NK-92 treated with Interleukin-12 subunit alpha and Interleukin-12 subunit beta, amount 100 ng/mL, for 24 hours (cell line): Measurements from ENCODE around the gene NMNAT2.

Experiments
- DNase-seq: peaks from one replicate; lab custom pipeline; 2025; lab: John Stamatoyannopoulos, UW

NMNAT2 gene

DNA sequence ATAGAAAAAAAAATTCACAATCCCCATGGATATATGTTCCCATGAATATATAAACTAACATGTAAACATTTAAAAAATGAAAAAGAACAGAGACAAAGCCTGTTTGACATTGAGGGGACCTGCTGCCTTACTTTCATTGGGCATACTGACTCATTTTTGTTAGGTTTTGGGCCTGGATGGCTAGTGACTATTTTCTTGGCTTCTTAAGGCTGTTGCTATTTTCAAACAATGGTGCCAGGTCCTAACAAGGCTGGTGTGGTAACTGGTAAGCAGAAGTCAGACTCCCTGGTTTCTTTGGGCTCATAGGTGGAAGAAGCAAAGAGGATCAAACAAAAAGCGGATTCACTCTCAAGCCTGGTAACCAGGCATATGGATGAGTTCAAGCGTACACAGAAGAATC is 181.1 kb downstream of the NMNAT2 start:
- DNase-seq, result no peak

DNA sequence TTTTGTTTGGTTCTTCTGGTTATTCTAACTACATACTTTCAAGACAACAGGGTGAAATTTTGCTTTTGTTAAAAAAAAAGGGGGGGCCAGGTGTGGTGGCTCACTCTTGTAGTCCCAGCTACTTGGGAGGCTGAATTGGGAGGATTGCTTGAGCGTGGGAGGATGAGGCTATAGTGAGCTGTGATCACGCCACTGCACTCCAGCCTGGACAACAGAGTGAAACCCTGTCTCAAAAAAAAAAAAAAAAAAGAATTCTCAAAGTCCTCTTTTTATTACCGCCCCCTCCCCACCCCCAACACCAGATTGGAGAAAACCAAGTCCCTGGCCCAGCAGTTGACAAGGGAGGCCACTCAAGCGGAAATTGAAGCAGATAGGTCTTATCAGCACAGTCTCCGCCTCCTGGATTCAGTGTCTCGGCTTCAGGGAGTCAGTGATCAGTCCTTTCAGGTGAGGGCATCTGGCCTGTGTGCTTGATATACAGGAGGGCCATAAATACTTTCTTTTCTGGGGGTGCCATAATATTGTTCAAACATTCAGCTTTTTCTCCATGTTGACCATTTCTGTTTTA is 181.9 kb downstream of the NMNAT2 start:
- no peak for DNase-seq

DNA sequence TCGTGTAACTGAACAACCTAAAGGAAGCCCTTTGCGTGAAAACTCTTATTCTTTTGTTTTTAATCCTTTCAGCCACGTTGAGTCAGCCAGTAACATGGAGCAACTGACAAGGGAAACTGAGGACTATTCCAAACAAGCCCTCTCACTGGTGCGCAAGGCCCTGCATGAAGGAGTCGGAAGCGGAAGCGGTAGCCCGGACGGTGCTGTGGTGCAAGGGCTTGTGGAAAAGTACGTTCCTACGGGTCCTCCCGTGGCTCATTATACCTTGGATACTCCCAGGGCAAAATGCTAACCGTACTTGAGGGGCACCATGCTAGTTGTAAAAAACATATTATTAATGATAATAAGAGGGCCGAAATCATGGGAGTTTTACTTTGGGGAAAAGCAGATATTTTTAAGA is 182.7 kb downstream of the NMNAT2 start:
- no peak for DNase-seq

DNA sequence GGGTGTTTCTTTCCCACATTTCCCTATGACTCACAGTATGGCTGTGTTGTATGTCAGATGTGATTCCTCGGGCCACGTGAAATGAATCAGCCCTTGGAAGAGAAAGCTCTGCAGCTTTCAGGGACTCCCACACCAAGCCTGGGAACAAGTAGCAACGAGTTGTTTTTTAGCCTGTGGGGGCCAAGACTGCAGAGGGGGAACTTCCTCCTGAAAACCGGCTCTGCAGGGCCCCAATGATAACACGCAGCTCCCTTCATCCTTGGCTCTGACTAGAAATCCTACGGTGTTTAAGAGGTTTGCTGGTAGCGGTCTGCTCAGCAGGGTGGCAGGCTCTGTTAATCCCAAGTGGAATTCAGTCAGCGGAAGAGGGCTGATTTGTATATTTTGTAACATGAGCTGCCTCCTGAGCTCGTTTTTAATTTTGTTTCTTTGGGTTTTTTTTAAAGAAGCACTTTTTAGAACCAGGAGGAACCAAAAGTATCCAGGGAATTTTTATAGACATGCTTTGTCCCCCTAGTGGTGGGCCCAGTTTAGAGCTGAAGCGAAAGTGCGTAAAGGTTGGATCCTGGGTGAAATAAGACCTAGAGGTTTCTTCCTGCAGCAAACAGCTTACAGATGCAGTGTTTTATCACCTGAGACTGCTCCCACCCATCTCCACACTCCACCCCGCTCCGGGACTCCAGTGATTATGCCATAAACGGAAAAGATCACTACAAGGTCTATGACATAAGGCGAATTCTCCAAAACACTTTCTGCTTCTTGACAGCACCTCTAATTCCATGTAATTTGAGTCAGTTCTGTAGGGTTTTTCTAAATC is 183.3 kb downstream of the NMNAT2 start:
- no peak for DNase-seq

DNA sequence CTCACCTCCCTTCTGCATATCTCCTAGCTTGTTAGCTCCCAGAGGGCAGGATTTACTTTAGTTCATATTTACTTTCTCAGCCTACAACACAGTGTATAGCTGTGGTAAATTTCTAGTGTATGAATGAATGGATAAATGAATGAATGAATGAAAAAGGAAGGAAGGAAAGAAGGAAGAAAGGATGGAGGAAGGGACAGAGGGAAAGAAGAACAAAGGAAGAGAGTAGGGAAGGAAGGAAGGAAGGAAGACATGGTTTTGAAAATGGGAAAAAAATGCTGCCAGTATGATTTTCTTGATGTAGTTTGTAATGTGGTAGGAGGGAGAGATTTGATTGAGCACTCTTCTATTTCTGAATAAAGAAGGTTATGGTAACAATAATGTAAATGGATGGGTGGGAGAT is 185.1 kb downstream of the NMNAT2 start:
- DNase-seq, result no peak

DNA sequence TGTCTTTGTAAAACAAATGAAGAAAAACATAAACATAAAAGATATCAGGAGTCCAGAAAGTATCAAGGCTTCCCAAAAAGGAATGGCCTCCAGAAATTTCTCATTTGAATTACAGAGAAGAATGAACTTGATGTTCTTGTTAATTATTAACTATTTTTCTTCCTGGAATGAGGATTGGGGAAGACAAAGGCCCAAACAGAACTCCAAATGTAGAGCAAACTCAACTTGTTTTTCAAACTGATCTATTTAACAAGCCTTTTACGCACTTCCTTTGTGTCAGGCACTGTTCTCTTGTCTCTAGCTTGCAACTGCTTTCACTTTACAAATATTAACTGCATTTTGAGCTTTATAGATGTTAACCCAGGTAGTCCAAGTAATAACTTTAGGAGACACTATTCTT is 186.6 kb downstream of the NMNAT2 start:
- DNase-seq, result no peak

DNA sequence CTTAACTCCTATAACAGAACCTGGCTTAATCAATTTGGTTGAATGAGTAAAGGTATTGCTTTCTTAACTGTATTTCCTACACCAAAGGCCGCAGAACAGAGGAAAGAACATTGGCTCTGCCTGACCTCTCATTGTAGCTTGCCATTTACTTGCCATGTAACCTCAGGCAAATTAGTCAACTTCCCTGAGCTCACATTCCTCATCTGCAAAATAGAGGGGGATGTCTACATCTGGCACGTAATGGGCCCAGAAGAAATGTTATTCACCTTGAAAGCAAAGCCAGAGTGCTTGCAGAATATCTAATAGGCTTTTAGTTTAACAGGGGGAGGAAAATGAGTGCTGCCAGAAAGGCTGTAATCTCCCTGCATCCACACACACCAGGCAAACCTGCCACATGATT is 187.8 kb downstream of the NMNAT2 start:
- DNase-seq, result no peak

DNA sequence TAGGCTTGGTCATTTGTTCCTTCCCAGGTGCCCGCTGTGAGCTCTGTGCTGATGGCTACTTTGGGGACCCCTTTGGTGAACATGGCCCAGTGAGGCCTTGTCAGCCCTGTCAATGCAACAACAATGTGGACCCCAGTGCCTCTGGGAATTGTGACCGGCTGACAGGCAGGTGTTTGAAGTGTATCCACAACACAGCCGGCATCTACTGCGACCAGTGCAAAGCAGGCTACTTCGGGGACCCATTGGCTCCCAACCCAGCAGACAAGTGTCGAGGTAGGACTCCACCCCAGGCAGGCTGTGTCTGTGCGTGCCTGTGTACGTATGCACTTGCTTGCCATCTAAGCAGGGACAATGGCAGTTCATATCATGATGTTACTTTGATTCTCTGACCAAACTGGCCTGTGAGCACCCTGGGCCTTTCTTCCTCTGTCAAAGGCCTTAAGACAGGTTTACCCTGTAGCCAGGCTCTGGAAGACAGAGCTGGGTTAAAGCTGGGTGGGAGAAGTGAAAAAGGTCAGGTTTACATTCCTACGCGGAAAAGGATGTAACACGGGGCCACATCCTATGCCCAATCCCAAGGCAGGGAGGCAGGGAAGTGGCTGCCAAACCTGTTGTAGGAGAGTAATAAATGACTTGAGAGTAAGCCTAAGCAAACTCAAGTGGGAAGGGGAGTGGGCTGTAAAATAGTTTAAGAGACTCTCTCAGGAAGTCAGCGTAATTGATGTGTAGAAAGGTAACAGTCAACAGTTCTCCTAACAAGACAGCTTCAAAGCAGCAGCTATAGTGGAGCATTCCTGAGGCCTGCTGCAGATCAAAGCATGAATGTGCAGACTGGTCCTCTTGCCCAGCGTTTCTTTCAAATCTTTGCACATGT is 189.6 kb downstream of the NMNAT2 start:
- DNase-seq, result no peak

DNA sequence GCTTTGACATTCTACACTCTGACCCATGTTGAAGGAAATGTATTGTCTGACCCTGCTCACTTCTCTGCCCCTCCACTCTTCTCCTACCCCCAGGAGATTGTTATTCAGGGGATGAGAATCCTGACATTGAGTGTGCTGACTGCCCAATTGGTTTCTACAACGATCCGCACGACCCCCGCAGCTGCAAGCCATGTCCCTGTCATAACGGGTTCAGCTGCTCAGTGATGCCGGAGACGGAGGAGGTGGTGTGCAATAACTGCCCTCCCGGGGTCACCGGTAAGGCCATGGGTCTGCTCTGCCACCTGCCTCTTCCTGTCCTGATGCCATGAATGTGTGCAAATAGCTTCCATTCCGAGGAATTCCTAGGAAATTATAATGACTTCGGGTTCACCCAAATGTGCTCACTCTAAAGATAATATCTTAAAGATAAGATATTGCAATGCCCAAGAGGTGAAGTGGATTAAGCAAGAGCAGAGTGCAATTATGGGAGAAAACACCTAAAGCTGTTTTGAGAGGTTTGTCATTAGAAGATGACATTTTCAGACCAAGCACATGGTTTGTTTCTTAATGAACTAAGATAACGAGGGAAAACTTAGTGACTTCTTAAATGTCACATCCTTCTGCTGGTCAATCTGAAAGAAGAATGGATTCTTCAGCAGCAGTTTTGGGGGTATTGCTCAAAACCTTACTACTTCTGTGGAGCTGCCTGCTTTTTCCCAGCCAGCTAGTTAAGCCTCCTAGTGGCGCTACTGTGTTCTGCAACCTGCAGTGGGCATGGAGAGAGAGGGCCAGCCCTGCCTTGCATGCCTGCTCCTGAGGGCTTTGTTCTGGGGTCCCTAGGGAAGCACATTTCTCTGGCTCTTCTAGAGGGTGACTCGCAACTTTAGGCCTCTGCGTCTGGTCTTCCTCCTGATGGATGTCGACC is 190.5 kb downstream of the NMNAT2 start:
- peak; percentile 3 for DNase-seq

DNA sequence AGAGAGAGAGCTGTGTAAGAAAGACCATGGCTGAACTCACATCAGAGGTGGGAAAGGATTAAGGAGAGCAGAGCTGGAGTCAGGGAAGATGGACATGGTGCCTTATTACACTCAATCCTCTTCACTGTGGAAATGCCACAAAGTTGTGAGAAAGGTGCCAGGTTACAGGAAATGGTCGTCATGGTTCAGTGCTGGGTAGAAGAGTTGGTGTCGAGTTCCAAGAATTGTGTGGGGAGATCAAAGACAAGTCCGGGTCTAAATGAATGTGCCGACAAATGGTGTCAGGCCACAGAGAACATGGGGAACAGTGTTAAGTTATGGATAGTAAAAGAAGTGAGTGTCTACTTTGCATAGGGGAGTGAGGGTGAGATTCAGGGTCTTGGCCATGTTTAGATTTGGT is 191.2 kb downstream of the NMNAT2 start:
- no peak for DNase-seq

DNA sequence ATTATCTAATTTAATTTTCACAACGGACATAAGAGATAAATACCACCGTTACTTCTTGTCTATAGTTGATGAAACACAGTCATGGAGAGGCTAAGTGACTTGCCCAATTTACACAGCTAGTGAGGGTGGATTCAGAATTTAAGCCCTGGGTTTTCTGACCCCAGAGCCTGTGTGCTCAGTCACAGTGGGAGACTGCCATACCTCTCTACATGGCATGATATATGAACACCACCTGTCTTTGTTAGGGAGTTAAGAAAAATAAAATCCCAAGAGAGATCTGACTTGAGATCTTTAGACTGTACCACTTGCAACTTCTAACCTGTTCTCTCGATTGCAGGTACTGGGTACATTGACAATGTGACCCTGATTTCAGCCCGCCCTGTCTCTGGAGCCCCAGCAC is 191.8 kb downstream of the NMNAT2 start:
- no peak for DNase-seq

DNA sequence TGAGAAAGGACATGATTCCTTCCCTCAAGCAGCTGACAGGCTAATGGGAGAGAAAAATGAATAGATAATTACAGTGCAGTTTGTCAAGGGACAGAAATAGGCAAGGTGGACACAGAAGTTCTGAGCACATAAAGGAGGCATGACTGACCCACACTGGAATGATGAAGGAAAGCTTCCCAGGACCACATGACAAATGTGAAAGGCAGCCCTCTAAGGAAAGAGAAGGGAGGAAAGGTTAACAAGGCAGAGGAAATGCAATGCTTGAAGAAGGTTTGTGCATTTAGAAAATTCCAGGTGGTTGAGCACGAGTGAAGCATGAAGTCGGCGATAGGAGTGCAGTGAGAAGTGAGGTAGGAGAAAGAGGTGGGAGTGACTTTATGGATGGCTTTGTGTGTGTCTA is 194.7 kb downstream of the NMNAT2 start:
- DNase-seq, result no peak

DNA sequence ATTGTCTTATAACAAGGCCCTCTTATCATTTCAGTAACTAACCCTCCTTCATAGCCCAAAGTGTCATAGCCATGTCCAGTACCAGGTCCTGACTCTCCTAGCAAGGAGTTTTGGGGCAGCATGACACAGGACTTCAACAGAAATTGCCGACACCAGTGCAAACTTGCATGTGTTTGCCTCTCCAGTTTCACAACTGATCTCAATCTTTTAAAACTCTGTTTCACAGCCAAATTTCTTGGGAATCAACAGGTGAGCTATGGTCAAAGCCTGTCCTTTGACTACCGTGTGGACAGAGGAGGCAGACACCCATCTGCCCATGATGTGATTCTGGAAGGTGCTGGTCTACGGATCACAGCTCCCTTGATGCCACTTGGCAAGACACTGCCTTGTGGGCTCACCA is 195.3 kb downstream of the NMNAT2 start:
- DNase-seq, result no peak

DNA sequence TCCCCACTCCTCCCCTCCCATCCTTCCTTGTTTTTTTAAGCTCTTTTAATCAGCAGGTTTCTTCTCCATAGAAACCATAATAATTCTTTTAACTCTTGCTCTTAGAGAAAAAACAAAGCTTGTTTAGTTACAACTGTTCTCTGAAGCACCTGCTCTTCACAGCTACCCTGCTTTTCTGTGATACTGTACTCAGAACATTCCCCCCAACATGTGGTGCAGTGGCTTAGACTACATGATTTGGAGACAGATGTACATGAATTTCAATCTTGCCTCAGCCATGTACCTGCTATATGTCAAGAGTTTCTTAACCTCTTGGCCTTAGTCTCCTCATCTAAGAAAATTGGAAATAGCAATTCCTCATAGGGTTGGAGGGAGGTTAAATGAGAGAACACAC is 198.6 kb downstream of the NMNAT2 start:
- DNase-seq, result no peak

DNA sequence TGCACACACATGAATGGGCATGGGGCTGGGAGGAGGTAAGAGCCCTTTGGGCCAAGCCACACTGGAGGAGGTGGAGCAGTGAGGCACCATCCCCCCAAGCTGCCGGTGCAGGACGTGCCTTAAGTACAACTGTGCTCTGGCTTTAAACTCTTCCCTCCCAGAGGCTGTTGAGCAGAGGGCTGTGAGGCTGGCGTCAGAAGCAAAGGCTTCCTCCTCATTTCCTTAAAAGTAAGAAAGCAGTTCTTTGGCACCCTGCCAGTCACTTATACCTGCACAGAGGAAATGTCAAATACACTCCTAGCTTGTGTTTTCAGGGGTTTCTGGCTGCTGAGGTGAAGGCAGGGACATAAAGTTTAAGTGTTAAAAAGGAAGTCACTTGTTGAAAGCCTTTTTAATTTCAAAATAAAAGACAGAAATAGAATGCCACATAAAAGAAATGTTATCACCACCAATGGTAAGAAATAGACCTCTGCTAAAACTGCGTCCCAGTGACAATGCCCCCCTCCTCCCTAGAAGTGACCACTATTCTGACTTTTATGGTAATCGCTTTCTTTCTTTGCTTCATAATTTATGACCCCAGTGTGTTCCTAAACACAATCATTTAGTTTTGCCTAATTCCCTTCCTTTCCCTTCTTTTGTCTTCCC is 199.1 kb downstream of the NMNAT2 start:
- no peak for DNase-seq

DNA sequence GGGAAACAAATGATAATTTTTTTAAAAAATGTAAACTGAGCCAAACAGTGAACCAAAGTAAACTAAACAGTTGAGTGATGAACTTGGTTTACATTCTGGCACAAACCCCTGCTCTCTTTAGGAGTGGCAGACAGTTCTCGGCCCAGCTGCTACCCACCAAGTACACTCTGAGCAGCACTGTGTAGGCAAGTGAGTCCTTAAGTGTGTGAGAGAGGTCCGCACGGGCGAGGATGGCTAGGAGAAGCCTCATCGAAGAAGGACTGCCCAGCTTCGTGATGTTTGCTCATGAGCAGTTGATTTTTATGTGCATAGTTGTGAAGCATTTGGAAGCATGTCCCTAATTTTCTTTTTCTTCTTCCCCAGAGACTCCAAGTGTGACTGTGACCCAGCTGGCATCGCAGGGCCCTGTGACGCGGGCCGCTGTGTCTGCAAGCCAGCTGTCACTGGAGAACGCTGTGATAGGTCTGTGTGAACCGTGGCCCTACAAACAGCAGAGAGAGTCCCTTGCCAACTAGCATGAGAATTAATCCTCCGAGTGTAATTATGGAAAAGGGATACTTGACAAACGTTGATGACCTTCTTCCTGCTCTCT is 200.1 kb downstream of the NMNAT2 start:
- DNase-seq, result no peak

DNA sequence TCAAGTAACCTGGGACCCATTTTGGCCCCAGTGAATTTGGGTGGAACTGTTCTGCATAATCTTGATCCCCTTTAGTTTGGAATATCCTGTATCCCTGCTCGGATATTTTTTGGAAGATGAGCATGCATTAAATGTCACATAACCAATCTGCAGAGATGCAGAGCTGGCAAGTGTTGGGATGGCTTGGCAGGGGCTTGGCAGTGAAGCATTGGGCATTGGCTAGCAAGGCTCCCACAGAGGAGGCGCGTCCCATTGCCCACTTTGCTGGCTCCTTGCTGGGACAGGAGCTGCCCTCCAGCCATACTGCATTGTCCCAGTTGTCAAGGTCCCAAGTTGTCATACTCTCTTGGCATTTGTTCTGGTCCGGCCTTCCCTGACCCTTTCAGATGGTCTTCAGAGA is 202.2 kb downstream of the NMNAT2 start:
- no peak for DNase-seq

DNA sequence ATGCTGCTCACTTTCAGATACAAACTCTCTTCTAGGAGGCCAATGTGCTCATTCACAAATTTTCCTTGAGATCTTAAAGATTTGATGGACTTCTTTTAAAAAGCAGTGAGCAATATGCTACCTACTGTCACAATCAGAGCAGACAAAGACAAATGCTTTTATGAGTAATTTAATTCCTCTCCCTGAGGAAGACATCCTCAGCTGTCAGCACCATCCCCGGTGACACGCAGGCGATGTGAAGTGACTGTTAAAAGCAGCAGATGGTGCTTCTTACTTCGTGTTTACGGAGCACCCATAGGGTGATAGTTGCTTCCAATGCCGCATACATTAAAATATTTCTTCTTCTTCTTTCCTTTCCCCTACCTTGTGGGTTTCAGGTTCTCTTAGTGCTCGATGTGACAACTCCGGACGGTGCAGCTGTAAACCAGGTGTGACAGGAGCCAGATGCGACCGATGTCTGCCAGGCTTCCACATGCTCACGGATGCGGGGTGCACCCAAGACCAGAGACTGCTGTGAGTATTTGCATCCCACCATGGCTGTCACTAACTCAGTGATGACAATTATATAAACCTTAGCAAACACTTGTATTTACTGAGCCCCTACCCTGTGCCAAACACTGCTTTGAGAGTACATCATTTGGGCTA is 203.0 kb downstream of the NMNAT2 start:
- DNase-seq, result no peak

DNA sequence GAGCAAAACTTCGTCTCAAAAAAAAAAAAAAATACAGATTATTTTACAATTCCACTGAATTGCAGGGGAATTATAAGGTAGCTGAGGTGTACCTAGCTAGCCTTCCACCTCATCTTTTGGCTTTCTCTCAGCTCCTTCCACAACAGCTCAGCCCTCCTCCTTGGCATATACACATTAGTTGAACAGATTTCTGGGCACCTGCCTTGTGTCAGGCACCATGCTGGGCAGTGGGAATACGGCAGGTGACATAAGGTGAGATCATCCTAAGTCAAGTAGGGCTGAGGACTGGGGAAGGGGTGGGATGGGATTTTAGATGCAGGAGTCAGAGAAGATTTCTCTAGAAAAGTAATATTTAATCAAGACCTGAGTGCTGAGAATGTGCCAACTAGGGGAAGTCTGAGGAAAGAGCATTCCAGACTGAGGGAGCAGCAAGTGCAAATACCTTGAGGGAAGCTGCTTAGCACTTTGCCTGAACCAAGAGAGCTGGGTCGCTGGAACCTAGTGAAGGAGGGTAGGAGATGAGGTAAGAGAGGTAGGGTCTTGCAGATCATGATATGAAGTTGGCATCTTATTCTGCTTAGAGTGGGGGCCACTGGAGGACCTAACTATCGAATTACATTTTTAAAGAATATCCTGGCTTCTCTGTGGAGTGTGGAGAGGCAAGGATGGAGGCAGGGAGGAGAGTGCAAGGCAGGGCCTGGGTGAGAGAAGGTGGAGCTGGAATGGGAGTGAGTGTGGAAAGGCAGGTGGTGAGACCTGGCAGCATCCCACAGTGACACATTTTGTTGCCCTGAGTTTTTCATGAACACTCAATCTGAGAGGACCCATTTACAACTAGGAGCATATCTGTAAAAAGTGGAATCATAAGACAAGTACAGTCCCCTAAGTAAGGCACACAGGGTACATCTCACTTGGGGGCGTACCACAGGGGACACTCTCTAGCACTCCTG is 203.9 kb downstream of the NMNAT2 start:
- DNase-seq, result no peak
